Ovary (tissue), 3 donors: ENCODE measurements around the gene EFNA1.
"Not testable (repeated sequence)": the region's sequence is repeated elsewhere in the genome, so short reads cannot be mapped to it uniquely, and the experiment has no call there.

Experiments used
- POLR2A ChIP-seq: fragments of 450-650 bp; IDR thresholded peaks from one replicate; pipeline ENCODE4 v1.6.1; 2017; ENCODE audit warnings: antibody characterized with exemption, mild to moderate bottlenecking, moderate library complexity
- TF ChIP-seq, protein P1 (sequence below), 3 donors: fragments of 450-650 bp in 2 of 3; fragments of 200-600 bp in 1 of 3; IDR thresholded peaks; one replicate each; pipeline versions ENCODE4 v1.5.1 to v1.8.0; 2016 to 2022; ENCODE audit warnings: antibody characterized with exemption in 3 of 3, mild to moderate bottlenecking in 1 of 3
- donor health status: DM: no; HTN: no; CAD: no.

DNA sequence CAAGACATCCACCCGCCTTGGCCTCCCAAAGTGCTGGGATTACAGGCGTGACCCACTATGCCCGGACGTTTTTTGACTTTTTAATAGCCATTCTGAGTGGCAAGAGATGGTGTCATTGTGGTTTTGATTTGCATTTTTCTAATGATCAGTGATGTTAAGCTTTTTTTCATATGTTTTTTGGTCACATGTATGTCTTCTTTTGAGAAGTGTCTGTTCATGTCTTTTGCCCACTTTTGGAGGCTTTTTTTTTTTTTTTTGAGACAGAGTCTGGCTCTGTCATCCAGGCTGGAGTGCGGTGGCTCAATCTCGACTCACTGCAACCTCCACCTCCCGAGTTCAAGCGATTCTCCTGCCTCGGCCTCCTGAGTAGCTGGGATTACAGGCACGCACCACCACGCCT is 36.9 kb downstream of the EFNA1 start:
- TF ChIP-seq, protein P1, sequence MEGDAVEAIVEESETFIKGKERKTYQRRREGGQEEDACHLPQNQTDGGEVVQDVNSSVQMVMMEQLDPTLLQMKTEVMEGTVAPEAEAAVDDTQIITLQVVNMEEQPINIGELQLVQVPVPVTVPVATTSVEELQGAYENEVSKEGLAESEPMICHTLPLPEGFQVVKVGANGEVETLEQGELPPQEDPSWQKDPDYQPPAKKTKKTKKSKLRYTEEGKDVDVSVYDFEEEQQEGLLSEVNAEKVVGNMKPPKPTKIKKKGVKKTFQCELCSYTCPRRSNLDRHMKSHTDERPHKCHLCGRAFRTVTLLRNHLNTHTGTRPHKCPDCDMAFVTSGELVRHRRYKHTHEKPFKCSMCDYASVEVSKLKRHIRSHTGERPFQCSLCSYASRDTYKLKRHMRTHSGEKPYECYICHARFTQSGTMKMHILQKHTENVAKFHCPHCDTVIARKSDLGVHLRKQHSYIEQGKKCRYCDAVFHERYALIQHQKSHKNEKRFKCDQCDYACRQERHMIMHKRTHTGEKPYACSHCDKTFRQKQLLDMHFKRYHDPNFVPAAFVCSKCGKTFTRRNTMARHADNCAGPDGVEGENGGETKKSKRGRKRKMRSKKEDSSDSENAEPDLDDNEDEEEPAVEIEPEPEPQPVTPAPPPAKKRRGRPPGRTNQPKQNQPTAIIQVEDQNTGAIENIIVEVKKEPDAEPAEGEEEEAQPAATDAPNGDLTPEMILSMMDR (IDR thresholded peaks at IDR 0.05), result not testable (repeated sequence)
- not testable (repeated sequence) for TF ChIP-seq POLR2A
